MV-4-11 (cell line): Measurements from ENCODE around the gene ZNF555.
A peak's percentile ranks its signal among the peaks of the same experiment; 100 is the strongest.

Experiments
- DNase-seq: peaks from one replicate; lab custom pipeline; 2025; lab: John Stamatoyannopoulos, UW

Gene ZNF555

GRCh38 chr19:2827022-2827421, 14.3 kb upstream of the ZNF555 start:
- no peak for DNase-seq

- DNase-seq: peak; percentile 48
Measured at GRCh38 chr19:2827840-2828489, 13.3 kb upstream of the ZNF555 start.

DNA sequence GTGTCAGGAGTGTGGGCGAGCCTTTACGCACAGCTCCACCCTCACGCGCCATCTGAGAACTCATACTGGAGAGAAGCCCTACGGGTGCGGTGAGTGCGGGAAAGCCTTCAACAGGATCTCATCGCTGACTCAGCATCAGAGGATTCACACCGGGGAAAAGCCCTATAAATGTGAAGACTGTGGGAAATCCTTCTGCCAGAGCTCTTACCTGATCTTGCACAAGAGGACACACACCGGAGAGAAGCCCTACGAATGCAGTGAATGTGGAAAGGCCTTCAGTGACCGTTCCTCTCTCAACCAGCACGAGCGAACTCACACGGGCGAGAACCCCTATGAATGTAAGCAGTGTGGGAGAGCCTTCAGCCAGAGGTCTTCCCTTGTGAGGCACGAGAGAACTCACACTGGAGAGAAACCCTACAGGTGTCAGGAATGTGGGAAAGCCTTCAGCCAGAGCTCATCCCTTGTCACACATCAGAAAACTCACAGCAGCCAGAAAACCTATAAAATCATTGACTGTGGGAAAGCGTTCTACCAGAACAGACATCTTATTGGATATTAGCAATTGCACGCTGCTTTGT, 6.9 kb upstream of the ZNF555 start:
- DNase-seq: no peak

- DNase-seq: no peak
Measured at GRCh38 chr19:2837430-2837829, 3.8 kb upstream of the ZNF555 start.

GRCh38 chr19:2841855-2842574, 740 bp downstream of the ZNF555 start:
- no peak for DNase-seq

GRCh38 chr19:2845107-2845506, 3.8 kb downstream of the ZNF555 start:
- no peak for DNase-seq

DNA sequence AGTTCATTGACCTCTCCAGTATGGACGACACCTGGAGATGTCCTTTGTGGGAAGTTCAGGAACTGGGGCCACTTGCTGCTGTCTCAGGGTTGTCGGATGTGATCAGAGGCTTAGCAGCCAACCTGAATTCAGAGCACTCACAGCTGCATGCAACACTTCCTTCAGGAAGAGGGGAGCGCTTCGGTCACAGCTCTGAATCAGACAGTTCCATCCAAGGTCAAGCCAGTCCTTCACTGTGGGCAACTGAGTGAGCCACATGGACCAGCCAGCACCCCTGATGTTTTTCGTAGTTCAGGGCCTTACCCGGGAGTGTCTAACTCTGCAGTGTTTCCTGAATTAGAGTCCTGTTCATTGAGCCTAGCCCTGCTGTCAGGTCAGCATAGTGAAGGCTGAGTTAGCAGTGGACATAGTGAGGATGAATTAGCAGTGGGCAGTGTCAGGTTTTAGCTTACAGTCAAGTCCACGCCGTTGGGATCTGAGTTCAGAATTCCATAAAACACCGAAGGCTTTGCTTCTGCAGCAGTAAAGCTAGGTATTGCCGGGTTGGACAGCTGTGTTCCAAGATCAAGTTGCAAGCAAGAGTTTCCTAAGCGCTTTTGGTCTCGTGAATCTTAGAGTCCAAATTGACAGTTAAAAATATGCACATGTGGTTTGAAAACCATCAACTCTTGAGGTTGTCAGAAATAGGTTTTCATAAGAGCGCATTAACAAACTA, 5.1 kb downstream of the ZNF555 start:
- no peak for DNase-seq

- DNase-seq: no peak
Measured at GRCh38 chr19:2847507-2847906, 6.2 kb downstream of the ZNF555 start.

- DNase-seq: no peak
Measured at GRCh38 chr19:2848616-2849015, 7.3 kb downstream of the ZNF555 start.

DNA sequence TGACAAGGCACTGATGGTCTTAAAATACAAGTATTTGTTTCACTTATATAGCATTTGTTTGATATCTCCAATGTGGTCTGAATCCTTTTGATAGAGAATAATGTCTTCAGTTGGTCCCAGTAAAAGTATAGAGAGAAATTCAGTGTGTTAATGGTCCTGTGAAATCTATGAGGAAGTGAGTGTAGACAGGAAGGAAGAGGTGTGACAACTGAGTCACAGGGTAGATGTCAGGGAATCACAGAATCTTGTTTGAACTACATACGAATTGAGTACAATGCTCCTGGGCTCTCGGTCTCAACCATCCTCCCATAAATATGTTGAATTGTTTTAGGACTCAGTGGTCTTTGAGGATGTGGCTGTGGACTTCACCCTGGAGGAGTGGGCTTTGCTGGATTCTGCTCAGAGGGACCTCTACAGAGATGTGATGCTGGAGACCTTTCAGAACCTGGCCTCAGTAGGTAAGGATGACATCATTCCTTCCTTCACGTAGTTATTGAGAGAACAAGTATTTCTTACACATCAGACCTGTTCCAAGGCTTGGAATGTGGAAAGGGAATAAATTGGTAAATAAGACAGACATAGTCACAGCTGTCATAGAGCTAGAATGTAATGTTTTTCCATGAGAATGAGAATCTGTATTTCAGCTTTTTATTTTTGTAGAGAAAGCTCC, 9.1 kb downstream of the ZNF555 start:
- DNase-seq: no peak

DNA sequence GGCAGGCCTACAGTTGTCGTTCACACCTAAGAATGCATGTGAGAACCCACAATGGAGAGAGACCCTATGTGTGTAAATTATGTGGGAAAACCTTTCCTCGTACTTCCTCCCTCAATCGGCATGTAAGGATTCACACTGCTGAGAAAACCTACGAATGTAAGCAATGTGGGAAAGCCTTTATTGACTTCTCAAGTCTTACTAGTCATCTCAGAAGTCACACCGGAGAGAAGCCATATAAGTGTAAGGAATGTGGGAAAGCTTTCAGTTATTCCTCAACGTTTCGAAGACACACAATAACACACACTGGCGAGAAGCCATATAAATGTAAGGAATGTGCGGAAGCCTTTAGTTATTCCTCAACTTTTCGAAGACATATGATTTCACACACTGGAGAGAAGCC, 11.3 kb downstream of the ZNF555 start:
- no peak for DNase-seq

DNA sequence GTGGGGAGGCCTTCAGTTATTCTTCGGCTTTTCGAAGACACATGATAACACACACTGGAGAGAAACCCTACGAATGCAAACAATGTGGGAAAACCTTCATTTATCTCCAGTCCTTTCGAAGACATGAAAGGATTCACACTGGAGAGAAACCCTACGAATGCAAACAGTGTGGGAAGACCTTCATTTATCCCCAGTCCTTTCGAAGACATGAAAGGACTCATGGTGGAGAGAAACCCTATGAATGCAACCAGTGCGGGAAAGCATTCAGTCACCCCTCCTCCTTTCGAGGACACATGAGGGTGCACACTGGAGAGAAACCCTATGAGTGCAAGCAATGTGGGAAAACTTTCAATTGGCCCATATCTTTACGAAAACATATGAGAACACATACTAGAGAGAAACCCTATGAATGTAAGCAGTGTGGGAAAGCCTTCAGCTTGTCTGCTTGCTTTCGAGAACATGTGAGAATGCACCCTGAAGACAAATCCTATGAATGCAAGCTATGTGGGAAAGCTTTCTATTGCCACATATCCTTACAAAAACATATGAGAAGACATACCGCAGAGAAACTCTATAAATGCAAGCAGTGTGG, 11.8 kb downstream of the ZNF555 start:
- DNase-seq: no peak

- DNase-seq: no peak
Measured at GRCh38 chr19:2854849-2855248, 13.6 kb downstream of the ZNF555 start.

DNA sequence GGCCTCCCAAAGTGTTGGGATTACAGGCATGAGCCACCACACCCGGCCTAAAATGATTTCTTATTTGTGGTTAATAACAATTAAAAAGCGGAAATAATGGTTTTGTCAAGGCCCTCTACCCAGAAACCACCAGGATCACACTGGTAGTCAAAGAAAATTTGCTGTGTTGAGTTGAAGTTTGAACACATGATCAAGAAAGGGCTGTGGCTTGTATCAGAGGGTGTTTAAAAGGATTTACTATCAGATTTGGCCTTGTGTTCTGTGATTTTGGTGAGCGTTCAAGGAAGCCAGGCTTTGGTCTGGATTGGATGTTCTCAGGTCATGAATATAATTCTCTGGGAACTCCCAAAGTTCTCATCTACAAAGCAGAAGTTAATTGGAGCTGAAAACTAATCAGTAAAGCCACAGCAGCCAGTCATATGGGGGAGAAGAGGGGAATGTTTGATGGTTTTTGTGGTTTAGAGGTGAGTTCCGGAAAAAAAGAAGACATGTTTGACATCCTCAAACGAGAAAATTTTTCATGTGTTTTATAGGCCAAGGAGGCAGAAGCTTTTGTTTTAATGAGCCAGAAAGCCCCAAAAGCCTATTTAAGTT, 15.3 kb downstream of the ZNF555 start:
- DNase-seq: no peak

DNA sequence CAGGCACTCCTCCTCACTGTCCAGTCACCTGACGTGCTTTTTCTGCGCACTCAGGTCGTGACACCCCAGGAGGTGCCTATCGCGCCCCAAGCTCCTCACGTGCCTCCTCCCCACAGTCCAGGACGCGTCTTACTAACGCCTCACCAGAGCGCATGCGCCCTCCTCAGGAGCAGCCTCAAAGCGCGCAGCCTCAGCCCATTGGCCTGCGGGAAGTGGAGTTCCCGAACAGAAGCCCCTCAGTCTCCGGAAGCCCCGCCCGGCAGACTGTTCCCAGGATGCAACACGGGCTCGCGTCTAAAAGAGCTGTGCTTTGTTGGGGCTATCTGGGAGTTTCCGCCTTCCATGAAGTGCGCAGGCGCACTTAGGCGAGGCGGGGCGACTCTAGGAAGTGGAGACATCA, 17.6 kb downstream of the ZNF555 start:
- no peak for DNase-seq

- no peak for DNase-seq
Measured at GRCh38 chr19:2863816-2864215, 22.5 kb downstream of the ZNF555 start.

GRCh38 chr19:2865334-2866100, 24.2 kb downstream of the ZNF555 start:
- DNase-seq: peak; percentile 65

DNA sequence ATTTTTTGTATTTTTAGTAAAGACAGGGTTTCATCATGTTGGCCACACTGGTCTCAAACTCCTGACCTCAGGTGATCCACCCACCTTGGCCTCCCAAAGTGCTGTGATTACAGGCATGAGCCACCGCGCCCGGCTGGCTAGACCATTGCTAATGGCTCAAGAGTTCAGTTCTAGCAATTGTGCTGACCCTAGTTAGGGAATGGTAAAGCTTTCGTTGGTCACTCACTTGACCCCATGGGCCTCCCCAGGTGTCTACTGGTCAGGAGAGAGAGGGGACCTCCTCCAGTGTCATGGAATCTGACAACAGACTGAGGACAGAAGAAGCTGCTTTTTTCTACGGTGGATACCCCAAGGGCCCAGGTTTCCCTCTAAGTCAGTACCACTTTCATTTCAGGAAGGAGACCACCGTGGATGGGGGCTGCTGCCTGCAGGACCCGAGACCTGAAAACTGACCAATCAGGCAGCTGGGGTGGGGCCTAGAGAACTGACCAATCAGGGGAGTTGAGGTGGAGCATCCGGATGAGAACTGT, 25.3 kb downstream of the ZNF555 start:
- DNase-seq: no peak

DNA sequence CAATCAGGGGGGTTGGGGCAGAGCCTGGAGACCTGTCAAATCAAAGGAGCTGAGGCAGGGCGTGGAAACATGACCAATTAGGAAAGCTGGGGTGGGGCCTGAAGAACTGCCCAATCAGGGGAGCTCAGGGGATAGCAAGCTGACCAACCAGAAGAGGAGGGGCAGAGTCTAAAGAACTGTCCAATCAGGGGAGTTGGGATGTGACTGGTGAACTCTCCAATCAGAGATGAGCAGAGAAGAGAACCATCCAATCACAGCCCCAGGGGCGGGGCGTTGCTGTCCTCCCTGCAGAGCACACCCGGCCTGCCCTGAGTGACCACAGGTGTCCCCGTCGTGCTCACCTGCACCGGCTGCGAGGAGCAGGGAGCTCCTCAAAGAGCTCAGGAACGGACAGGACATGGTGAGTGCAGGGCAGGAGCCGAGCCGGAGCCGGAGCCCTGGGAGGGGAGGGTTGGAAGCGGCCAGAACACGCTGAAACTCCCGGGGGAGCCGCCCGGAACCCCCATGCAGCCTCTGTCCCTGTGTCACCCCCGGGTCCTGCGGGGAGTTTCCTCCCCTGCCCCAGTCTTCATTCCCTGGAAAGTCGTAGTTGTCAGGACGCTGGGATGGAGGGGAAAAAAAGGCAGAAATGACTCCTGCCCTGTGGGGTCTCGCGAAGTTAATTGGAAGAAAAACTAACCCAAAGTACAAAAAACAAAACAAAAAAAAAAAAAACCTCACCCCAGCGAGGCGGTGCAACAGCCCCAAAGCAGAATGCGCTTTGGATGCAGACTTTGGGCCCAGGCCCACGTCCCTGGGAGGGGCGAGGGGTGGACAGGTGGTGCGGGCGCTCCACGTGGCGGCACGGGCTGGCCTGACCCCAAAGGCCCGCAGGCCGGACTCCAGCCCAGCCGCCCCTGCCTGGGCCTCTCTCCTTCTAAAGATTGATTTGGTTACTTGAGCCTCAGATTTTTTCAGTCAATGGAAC, 26.0 kb downstream of the ZNF555 start, which contains the start of gene ZNF556:
Gene ZNF556 (plus strand): TSS at position 311 of the 967 bp plus-strand sequence. CDS start 87 bp downstream, at position 398.
- peak; percentile 70 for DNase-seq
